ENCODE measurements around the gene TNFRSF4. TPM values are rescaled to one million over a fixed set of nuclear protein-coding genes. Genes with fewer than 3 reads are reported as not detected.
A peak's percentile ranks its signal among the peaks of the same experiment; 100 is the strongest.

Gene TNFRSF4
- total and polyA plus RNA-seq, 2 of the 13 experiments (the other 11 are each of a cell fraction or from before 2014, with no cell fraction given), result not detected

GRCh38 chr1:1164701-1165451 is 49.1 kb downstream of the TNFRSF4 start (continued):
- 0 out of 2 replicates have a peak, but pooled peaks have one; percentile 43 for TF ChIP-seq CHCHD3 (CRISPR knock-in tag; IDR thresholded peaks at IDR 0.05)
- peak; percentile 45; the same call in 1 of the 2 replicates for TF ChIP-seq GATAD2A (CRISPR knock-in tag; IDR thresholded peaks at IDR 0.05)
- TF ChIP-seq ZNF619 (CRISPR knock-in tag; IDR thresholded peaks at IDR 0.05), result no peak
- TF ChIP-seq ATM (IDR thresholded peaks at IDR 0.05; ENCODE audit: borderline replicate concordance), result no peak
- TF ChIP-seq POLR2AphosphoS2 (IDR thresholded peaks at IDR 0.05; ENCODE audit: low read depth, low read length), result no peak
- 0 out of 2 replicates have a peak, but pooled peaks have one; percentile 44 for TF ChIP-seq ZNF639 (CRISPR knock-in tag; conservative IDR thresholded peaks at IDR 0.05)
- 0 out of 2 replicates have a peak, but pooled peaks have one; percentile 58 for TF ChIP-seq ZBTB10 (CRISPR knock-in tag; IDR thresholded peaks at IDR 0.05; ENCODE audit: borderline replicate concordance)
- peak; percentile 43; the same call in 1 of the 2 replicates for TF ChIP-seq MEIS2 (CRISPR knock-in tag; IDR thresholded peaks at IDR 0.05)
- no peak for TF ChIP-seq HMGA1 (CRISPR knock-in tag; conservative IDR thresholded peaks at IDR 0.05)
- TF ChIP-seq TBX2 (CRISPR knock-in tag; IDR thresholded peaks at IDR 0.05; ENCODE audit: borderline replicate concordance), result peak; percentile 47; the same call in 1 of the 2 replicates
- no peak for TF ChIP-seq RFXAP (CRISPR knock-in tag; IDR thresholded peaks at IDR 0.05; ENCODE audit: borderline replicate concordance)
- peak; percentile 18 for TF ChIP-seq ZNF350 (CRISPR knock-in tag; IDR thresholded peaks at IDR 0.05; ENCODE audit: borderline replicate concordance, low read depth)
- TF ChIP-seq ZFAT (CRISPR knock-in tag; conservative IDR thresholded peaks at IDR 0.05), result no peak
- peak; percentile 16; the same call in 1 of the 2 replicates for TF ChIP-seq ZMYM4 (CRISPR knock-in tag; IDR thresholded peaks at IDR 0.05)
- no peak for TF ChIP-seq ZNF260 (CRISPR knock-in tag; IDR thresholded peaks at IDR 0.05; ENCODE audit: borderline replicate concordance, low read depth)
- peak; percentile 50; the same call in 1 of the 2 replicates for TF ChIP-seq PHF21A (CRISPR knock-in tag; IDR thresholded peaks at IDR 0.05)
- peak; percentile 34 for TF ChIP-seq RXRB (CRISPR knock-in tag; IDR thresholded peaks at IDR 0.05; ENCODE audit: borderline replicate concordance)
- TF ChIP-seq ZNF558 (CRISPR knock-in tag; IDR thresholded peaks at IDR 0.05; ENCODE audit: borderline replicate concordance), result 0 out of 2 replicates have a peak, but pooled peaks have one; percentile 39
- 0 out of 2 replicates have a peak, but pooled peaks have one; percentile 75 for TF ChIP-seq ZNF30 (CRISPR knock-in tag; IDR thresholded peaks at IDR 0.05)
- TF ChIP-seq, protein P1, sequence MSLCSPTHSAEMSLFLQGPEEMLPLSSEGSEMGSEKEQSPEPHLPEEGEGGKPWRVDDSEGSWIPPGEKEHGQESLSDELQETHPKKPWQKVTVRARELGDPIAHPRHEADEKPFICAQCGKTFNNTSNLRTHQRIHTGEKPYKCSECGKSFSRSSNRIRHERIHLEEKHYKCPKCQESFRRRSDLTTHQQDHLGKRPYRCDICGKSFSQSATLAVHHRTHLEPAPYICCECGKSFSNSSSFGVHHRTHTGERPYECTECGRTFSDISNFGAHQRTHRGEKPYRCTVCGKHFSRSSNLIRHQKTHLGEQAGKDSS (CRISPR knock-in tag; IDR thresholded peaks at IDR 0.05; ENCODE audit: borderline replicate concordance, low read depth), result no peak
- TF ChIP-seq, protein P2, sequence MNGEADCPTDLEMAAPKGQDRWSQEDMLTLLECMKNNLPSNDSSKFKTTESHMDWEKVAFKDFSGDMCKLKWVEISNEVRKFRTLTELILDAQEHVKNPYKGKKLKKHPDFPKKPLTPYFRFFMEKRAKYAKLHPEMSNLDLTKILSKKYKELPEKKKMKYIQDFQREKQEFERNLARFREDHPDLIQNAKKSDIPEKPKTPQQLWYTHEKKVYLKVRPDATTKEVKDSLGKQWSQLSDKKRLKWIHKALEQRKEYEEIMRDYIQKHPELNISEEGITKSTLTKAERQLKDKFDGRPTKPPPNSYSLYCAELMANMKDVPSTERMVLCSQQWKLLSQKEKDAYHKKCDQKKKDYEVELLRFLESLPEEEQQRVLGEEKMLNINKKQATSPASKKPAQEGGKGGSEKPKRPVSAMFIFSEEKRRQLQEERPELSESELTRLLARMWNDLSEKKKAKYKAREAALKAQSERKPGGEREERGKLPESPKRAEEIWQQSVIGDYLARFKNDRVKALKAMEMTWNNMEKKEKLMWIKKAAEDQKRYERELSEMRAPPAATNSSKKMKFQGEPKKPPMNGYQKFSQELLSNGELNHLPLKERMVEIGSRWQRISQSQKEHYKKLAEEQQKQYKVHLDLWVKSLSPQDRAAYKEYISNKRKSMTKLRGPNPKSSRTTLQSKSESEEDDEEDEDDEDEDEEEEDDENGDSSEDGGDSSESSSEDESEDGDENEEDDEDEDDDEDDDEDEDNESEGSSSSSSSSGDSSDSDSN (CRISPR knock-in tag; IDR thresholded peaks at IDR 0.05), result peak; percentile 59
